ENCODE results near the gene D2HGDH. TPM values are rescaled to one million over a fixed set of nuclear protein-coding genes. Genes with fewer than 3 reads are reported as not detected.
"Not testable (repeated sequence)": the region's sequence is repeated elsewhere in the genome, so short reads cannot be mapped to it uniquely, and the experiment has no call there.

D2HGDH gene
- total and polyA plus RNA-seq, 10 donors, result 18.8 to 69.8 (median 38.0) TPM

- peak; percentile 64 for DNase-seq
Measured at GRCh38 chr2:241798631-241799521, 64.4 kb downstream of the D2HGDH start.

GRCh38 chr2:241799522-241800197 is 65.2 kb downstream of the D2HGDH start:
- Histone ChIP-seq H3K36me3 (no peaks in the 10 kb centered on the region), H3K27ac (no peak overlapping the region), H3K27me3 (replicated peaks in 1 of 7) (peaks cover 0 to 30% (median 21%) of the 10 kb centered on the region in 7 donors), H3K4me3 (no peak overlapping the region), H3K4me1 (peaks cover 12 to 22% (median 19%) of the 10 kb centered on the region in 6 donors), H3K9me3 (no peaks in the 10 kb centered on the region)
- intact Hi-C loops (cut with DNase I; ENCODE audit: low total_unique reads), result no loop called here
- no peak for TF ChIP-seq POLR2AphosphoS5 (IDR thresholded peaks at IDR 0.05)
- no peak for TF ChIP-seq CTCF (IDR thresholded peaks at IDR 0.05 in 8 of 11, conservative IDR thresholded peaks at IDR 0.05 in 3 of 11)
- TF ChIP-seq POLR2A (IDR thresholded peaks at IDR 0.05), result no peak
- WGBS, 5 donors, result 72 to 91% (median 82%) methylated on average over 7 to 10 of the region's 10 CpGs
- DNase-seq, result peak; percentile 61

More at GRCh38 chr2:241798631-241799521, 64.4 kb downstream of the D2HGDH start:
- Histone ChIP-seq H3K36me3 (no peaks in the 10 kb centered on the region), H3K27ac (no peak overlapping the region), H3K4me1 (peaks cover 5 to 14% (median 11%) of the 10 kb centered on the region in 6 donors), H3K9me3 (no peaks in the 10 kb centered on the region), H3K27me3 (replicated peaks in 1 of 7) (peaks cover 0 to 22% (median 13%) of the 10 kb centered on the region in 7 donors), H3K4me3 (no peak overlapping the region)
- TF ChIP-seq POLR2A (IDR thresholded peaks at IDR 0.05) (no peak), POLR2AphosphoS5 (IDR thresholded peaks at IDR 0.05) (no peak), CTCF (IDR thresholded peaks at IDR 0.05 in 8 of 11, conservative IDR thresholded peaks at IDR 0.05 in 3 of 11) (no peak)
- WGBS, 5 donors, result 82 to 88% (median 86%) methylated on average over 10 to 21 of the region's 21 CpGs
- intact Hi-C loops (cut with DNase I; ENCODE audit: low total_unique reads), result no loop called here

GRCh38 chr2:241800198-241800903 is 65.9 kb downstream of the D2HGDH start:
- H3K36me3 ChIP-seq; H3K9me3 ChIP-seq; intact Hi-C loops (cut with DNase I; ENCODE audit: low total_unique reads); H3K27ac ChIP-seq; H3K4me3 ChIP-seq: not testable (repeated sequence)
- Histone ChIP-seq H3K27me3 (replicated peaks in 1 of 7) (peaks cover 0 to 34% (median 24%) of the 10 kb centered on the region in 7 donors), H3K4me1 (peaks cover 14 to 25% (median 22%) of the 10 kb centered on the region in 6 donors)
- WGBS, 5 donors, result 83 to 89% (median 86%) methylated on average over 35 of the region's 35 CpGs
- peak; percentile 69 for DNase-seq

- H3K4me3 ChIP-seq, result no peak overlapping the region
Measured at GRCh38 chr2:241801611-241802420, 67.4 kb downstream of the D2HGDH start.

More at GRCh38 chr2:241801611-241802420, 67.4 kb downstream of the D2HGDH start:
- H3K27ac ChIP-seq, result no peak overlapping the region
- H3K9me3 ChIP-seq, result no peaks in the 10 kb centered on the region
- TF ChIP-seq CTCF (IDR thresholded peaks at IDR 0.05 in 8 of 11, conservative IDR thresholded peaks at IDR 0.05 in 3 of 11), result no peak
- H3K4me1 ChIP-seq, result peaks cover 14 to 25% (median 22%) of the 10 kb centered on the region in 6 donors
- DNase-seq, result peak; percentile 71
- no peaks in the 10 kb centered on the region for H3K36me3 ChIP-seq
- 81 to 88% (median 87%) methylated on average over 30 to 44 of the region's 44 CpGs for WGBS, 5 donors
- H3K27me3 ChIP-seq (replicated peaks in 1 of 7), result peaks cover 0 to 34% (median 24%) of the 10 kb centered on the region in 7 donors
- intact Hi-C loops (cut with DNase I; ENCODE audit: low total_unique reads), result no loop called here

Measured in spleen (tissue), 11 donors.